ENCODE data around the gene SLC49A4. TPM values are rescaled to one million over a fixed set of nuclear protein-coding genes. Genes with fewer than 3 reads are reported as not detected.
"Not testable (repeated sequence)": the region's sequence is repeated elsewhere in the genome, so short reads cannot be mapped to it uniquely, and the experiment has no call there.

The SLC49A4 gene
- total RNA-seq, result 10 to 100 TPM; 13.7 to 21.3 TPM

GRCh38 chr3:122794779-122795673, at the start of gene SLC49A4:
Gene SLC49A4, plus strand, starts transcription at chr3:122795069. Its CDS starts 124 bp downstream, at chr3:122795193.
- peak within 1 kb of the TSS; percentile 90 for H3K4me3 ChIP-seq
- H3K9me3 ChIP-seq, result no peaks in the 10 kb centered on the region
- TF ChIP-seq, protein P1, sequence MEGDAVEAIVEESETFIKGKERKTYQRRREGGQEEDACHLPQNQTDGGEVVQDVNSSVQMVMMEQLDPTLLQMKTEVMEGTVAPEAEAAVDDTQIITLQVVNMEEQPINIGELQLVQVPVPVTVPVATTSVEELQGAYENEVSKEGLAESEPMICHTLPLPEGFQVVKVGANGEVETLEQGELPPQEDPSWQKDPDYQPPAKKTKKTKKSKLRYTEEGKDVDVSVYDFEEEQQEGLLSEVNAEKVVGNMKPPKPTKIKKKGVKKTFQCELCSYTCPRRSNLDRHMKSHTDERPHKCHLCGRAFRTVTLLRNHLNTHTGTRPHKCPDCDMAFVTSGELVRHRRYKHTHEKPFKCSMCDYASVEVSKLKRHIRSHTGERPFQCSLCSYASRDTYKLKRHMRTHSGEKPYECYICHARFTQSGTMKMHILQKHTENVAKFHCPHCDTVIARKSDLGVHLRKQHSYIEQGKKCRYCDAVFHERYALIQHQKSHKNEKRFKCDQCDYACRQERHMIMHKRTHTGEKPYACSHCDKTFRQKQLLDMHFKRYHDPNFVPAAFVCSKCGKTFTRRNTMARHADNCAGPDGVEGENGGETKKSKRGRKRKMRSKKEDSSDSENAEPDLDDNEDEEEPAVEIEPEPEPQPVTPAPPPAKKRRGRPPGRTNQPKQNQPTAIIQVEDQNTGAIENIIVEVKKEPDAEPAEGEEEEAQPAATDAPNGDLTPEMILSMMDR (IDR thresholded peaks at IDR 0.05), result no peak
- no peaks in the 10 kb centered on the region for H3K36me3 ChIP-seq
- H3K27me3 ChIP-seq, result no peaks in the 10 kb centered on the region
- no peaks in the 10 kb centered on the region for H3K4me1 ChIP-seq
- peak within 1 kb of the TSS; percentile 82 to 95 for H3K9ac ChIP-seq (ENCODE audit: low read depth in 2 of 2, low read length in 2 of 2)
- intact Hi-C loops (cut with DNase I), result no loop called here
- peak within 1 kb of the TSS; percentile 96 for H3K27ac ChIP-seq
- DNase-seq, result peak; percentile 77

DNA sequence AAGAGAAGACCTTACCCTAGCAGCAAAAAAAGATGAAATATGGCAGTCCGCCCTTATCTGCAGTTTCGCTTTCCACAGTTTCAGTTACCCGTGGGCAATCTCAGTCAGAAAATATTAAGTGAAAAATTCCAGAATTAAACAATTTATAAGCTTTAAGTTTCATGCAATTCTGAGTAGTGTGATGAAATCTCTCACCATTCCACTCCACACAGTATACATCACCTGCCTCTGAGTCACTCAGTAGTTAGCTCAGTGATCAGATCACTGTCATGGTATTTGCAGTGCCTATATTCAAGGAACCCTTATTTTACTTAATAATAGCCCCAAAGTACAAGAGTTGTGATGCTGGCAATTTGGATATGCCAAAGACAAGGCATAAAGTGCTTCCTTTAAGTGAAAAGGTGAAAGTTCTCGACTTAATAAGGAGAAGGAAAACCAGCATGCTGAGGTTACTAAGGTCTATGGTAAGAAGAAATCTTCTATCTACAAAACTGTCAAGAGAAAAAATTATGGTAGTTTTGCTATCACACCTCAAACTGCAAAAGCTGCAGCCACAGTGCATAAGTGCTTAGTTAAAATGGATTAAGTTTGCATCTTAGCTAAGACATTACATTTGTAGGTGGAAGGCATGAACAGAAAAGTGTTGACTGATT, 49.4 kb upstream of the SLC49A4 start:
- TF ChIP-seq, protein P1 (IDR thresholded peaks at IDR 0.05), result no peak
- H3K27ac ChIP-seq, result no peak overlapping the region
- no peaks in the 10 kb centered on the region for H3K27me3 ChIP-seq
- intact Hi-C loops (cut with DNase I), result no loop called here
- H3K9ac ChIP-seq (ENCODE audit: low read depth in 2 of 2, low read length in 2 of 2), result no peak overlapping the region
- H3K36me3 ChIP-seq, result no peaks in the 10 kb centered on the region
- no peak for DNase-seq
- H3K4me1 ChIP-seq, result no peaks in the 10 kb centered on the region
- H3K9me3 ChIP-seq, result no peaks in the 10 kb centered on the region
- no peak overlapping the region for H3K4me3 ChIP-seq

DNA sequence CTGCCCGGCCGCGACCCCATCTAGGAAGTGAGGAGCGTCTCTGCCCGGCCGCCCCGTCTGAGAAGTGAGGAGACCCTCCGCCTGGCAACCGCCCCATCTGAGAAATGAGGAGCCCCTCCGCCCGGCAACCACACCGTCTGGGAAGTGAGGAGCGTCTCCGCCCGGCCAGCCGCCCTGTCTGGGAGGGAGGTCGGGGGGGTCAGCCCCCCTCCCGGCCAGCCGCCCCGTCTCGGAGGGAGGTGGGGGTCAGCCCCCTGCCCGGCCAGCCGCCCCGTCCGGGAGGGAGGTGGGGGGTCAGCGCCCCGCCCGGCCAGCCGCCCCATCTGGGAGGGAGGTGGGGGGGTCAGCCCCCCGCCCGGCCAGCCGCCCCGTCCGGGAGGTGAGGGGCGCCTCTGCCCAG, 47.6 kb upstream of the SLC49A4 start:
- H3K4me3 ChIP-seq; H3K27me3 ChIP-seq; H3K9ac ChIP-seq (ENCODE audit: low read depth in 2 of 2, low read length in 2 of 2); H3K27ac ChIP-seq; H3K4me1 ChIP-seq; H3K36me3 ChIP-seq; H3K9me3 ChIP-seq; intact Hi-C loops (cut with DNase I); DNase-seq: not testable (repeated sequence)

- intact Hi-C loops (cut with DNase I), result no loop called here
- H3K36me3 ChIP-seq, result no peaks in the 10 kb centered on the region
- no peaks in the 10 kb centered on the region for H3K27me3 ChIP-seq
- H3K9ac ChIP-seq (ENCODE audit: low read depth in 2 of 2, low read length in 2 of 2), result no peak overlapping the region
- no peak overlapping the region for H3K27ac ChIP-seq
- no peak overlapping the region for H3K4me3 ChIP-seq
- H3K9me3 ChIP-seq, result no peaks in the 10 kb centered on the region
- DNase-seq, result no peak
- TF ChIP-seq, protein P1 (IDR thresholded peaks at IDR 0.05), result no peak
- no peaks in the 10 kb centered on the region for H3K4me1 ChIP-seq
Measured at GRCh38 chr3:122748347-122748746, 46.5 kb upstream of the SLC49A4 start.

- Histone ChIP-seq H3K4me3 (no peak overlapping the region), H3K9me3 (no peaks in the 10 kb centered on the region), H3K9ac (ENCODE audit: low read depth in 2 of 2, low read length in 2 of 2) (no peak overlapping the region), H3K27me3 (no peaks in the 10 kb centered on the region), H3K4me1 (no peaks in the 10 kb centered on the region), H3K27ac (no peak overlapping the region), H3K36me3 (no peaks in the 10 kb centered on the region)
- peak; percentile 21 for DNase-seq
- TF ChIP-seq, protein P1 (IDR thresholded peaks at IDR 0.05), result peak; percentile 77
- intact Hi-C loops (cut with DNase I), result loop anchor here (10.0 kb wide), 2 partner anchors 190 to 270 kb away; partner anchors contain the start of gene SEMA5B
Measured at GRCh38 chr3:122754929-122755328, 39.9 kb upstream of the SLC49A4 start.
